ENCODE measurements around the gene ITGA11. TPM values are rescaled to one million over a fixed set of nuclear protein-coding genes. Genes with fewer than 3 reads are reported as not detected.

Gene ITGA11
- total and polyA plus RNA-seq, 2 of the 13 experiments (the other 11 are each of a cell fraction or from before 2014, with no cell fraction given) = not detected

GRCh38 chr15:68415061-68415460 lies 16.9 kb downstream of the ITGA11 start (continued):
- TF ChIP-seq TAF1 (CRISPR knock-in tag; IDR thresholded peaks at IDR 0.05) = no peak
- TF ChIP-seq HOXD1 (CRISPR knock-in tag; IDR thresholded peaks at IDR 0.05) = no peak
- TF ChIP-seq ZBTB46 (CRISPR knock-in tag; IDR thresholded peaks at IDR 0.05; ENCODE audit: borderline replicate concordance) = no peak
- TF ChIP-seq MAFF (IDR thresholded peaks at IDR 0.05; ENCODE audit: low read depth, low read length) = no peak
- TF ChIP-seq CBX1 (IDR thresholded peaks at IDR 0.05; ENCODE audit: low read depth) = no peak
- TF ChIP-seq ZNF326 (CRISPR knock-in tag; IDR thresholded peaks at IDR 0.05; ENCODE audit: borderline replicate concordance) = no peak
- TF ChIP-seq IRX3 (CRISPR knock-in tag; IDR thresholded peaks at IDR 0.05; ENCODE audit: borderline replicate concordance, low read depth) = no peak
- TF ChIP-seq MED1 (CRISPR knock-in tag; IDR thresholded peaks at IDR 0.05) = no peak

GRCh38 chr15:68414591-68414990 lies 17.4 kb downstream of the ITGA11 start:
- Histone ChIP-seq H3K9me3 (ENCODE audit: low read length) (no peaks in the 10 kb centered on the region), H3K79me2 (ENCODE audit: insufficient read depth, low read length) (no peaks in the 10 kb centered on the region), H2AFZ (ENCODE audit: low read length) (no peak overlapping the region), H3K9ac (ENCODE audit: insufficient read depth, low read depth, low read length) (no peak overlapping the region), H3K27me3 (ENCODE audit: control insufficient read depth in 1 of 2, insufficient read depth in 2 of 2, low read length in 2 of 2) (peaks cover 1 to 27% of the 10 kb centered on the region in 2 experiments; a peak in 3 of 5 replicates), H3K4me1 (ENCODE audit: insufficient read depth, low read length) (no peaks in the 10 kb centered on the region), H3K27ac (ENCODE audit: extremely low read length, insufficient read depth, low read length) (no peak overlapping the region), H3K4me2 (ENCODE audit: low read depth, low read length) (no peak overlapping the region), H3K4me3 (replicated peaks in 1 of 3; ENCODE audit: insufficient read depth in 1 of 3, low read depth in 2 of 3, low read length in 3 of 3) (no peak overlapping the region), H4K20me1 (ENCODE audit: insufficient read depth, low read length) (no peaks in the 10 kb centered on the region), H3K36me3 (replicated peaks in 1 of 2; ENCODE audit: control insufficient read depth in 1 of 2, insufficient read depth in 2 of 2, low read length in 2 of 2) (no peaks in the 10 kb centered on the region)
- WGBS (ENCODE audit: low lambda C conversion rate) = 58% methylated on average over 5 of the region's 8 CpGs
- in situ Hi-C loops (cut with HindIII; ENCODE audit: extremely low pct_ligation_motif_present, low pct_unique_long_range_greater_than_20kb) = no loop called here
- ChIA-PET CTCF (ENCODE audit: low intra/inter-chr PET ratio, low total read pairs) (no interaction called here), POLR2A (no interaction called here)
- intact Hi-C loops (cut with micrococcal nuclease; ENCODE audit: unreplicated experiment) = no loop called here
- no TSS peak for BruUV-seq (replicated peaks)
- no peak for DNase-seq (ENCODE audit: low spot score)
- no peak for FAIRE-seq
- no peak for ATAC-seq
- no peak for TF ChIP-seq ZNF605 (CRISPR knock-in tag; IDR thresholded peaks at IDR 0.05)
- no peak for TF ChIP-seq CREB1 (IDR thresholded peaks at IDR 0.05)
- TF ChIP-seq CREB1 (CRISPR knock-in tag; IDR thresholded peaks at IDR 0.05) = no peak
- TF ChIP-seq THAP9 (CRISPR knock-in tag; IDR thresholded peaks at IDR 0.05; ENCODE audit: borderline replicate concordance) = no peak
- TF ChIP-seq POGK (CRISPR knock-in tag; conservative IDR thresholded peaks at IDR 0.05) = no peak
- TF ChIP-seq YEATS4 (CRISPR knock-in tag; IDR thresholded peaks at IDR 0.05; ENCODE audit: borderline replicate concordance) = no peak
- TF ChIP-seq ZNF343 (CRISPR knock-in tag; IDR thresholded peaks at IDR 0.05) = no peak
- TF ChIP-seq CSRNP1 (CRISPR knock-in tag; IDR thresholded peaks at IDR 0.05) = no peak
- no peak for TF ChIP-seq ATM (IDR thresholded peaks at IDR 0.05; ENCODE audit: borderline replicate concordance)
- TF ChIP-seq CHD4 (IDR thresholded peaks at IDR 0.05; ENCODE audit: borderline replicate concordance, low read length) = no peak
